ENCODE results near the gene DTNB.

DTNB gene

DNA sequence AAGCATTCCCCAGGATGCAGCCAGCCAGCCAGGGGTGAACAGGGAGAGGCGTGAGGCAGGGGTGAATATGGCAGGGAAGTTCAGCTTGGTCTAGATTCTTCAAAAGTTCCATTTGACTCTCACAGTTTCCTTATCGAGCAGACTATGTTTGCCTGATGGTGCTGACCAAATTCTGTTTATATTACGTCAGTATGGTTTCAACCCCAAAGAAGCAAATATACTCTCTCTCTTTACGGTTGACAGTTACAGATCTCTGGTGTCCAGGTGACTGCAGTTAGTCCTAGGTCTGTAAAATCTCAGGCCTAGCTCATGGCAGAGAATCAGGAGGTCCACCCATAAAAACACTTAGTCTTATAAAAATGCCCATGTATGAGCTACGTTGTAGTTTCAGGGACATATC, 293.4 kb downstream of the DTNB start:
- DNase-seq = no peak

DNA sequence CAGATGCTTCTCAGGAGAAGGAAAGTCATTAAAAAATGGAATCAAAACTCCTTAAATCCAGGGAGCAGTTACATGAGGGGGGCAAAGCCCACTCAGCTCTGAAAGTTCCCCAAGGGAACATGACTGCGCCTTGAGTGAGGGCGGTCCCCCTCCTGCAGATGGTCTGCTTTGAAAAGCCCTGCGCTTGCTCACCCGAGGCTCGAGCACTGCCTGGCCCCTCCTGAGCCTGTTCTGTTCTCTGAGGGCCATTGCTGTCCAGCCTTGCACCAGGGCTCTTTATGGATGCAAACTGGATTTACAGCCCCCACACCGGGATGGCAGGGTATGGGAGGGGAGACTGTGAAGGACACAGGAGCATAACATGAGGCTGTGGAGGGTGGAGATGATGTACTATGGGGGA, 293.8 kb downstream of the DTNB start:
- no peak for DNase-seq

DNA sequence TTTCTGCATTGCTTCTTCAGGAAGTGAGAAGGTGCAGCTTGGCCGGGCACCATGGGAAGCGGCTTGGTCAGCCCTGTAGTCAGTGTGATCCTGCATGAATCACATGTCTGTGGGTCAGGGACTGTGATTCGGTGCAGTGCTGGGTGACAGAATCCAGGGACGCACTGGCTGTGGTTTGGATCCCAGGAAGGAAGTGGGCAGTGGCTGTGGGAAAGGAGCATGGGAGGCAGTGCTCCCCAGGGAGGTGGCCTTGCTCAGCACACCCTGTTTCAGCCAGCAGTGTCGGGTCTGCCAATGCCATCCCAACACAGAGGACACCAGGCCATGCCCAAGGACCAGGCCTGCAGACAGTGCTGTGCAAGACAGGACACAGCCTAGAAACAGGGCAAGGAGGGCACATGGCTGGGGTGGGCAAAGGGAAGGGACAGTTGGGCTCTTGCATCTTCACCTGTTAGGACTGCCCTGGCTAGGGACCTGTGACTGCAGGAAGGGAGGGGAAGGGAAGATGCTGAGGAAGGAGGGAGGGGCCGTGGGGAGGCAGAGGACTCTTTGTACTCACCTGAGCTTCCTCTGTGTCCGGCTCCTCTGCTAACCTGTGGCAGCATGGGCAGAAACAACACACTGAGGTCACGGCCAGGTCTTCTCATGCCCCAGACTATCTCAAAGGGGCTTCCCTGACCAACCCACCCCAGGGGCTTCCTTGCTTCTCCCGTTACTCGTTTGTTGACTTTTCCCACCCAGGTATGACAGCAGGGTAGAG, 294.5 kb downstream of the DTNB start:
- no peak for DNase-seq

DNA sequence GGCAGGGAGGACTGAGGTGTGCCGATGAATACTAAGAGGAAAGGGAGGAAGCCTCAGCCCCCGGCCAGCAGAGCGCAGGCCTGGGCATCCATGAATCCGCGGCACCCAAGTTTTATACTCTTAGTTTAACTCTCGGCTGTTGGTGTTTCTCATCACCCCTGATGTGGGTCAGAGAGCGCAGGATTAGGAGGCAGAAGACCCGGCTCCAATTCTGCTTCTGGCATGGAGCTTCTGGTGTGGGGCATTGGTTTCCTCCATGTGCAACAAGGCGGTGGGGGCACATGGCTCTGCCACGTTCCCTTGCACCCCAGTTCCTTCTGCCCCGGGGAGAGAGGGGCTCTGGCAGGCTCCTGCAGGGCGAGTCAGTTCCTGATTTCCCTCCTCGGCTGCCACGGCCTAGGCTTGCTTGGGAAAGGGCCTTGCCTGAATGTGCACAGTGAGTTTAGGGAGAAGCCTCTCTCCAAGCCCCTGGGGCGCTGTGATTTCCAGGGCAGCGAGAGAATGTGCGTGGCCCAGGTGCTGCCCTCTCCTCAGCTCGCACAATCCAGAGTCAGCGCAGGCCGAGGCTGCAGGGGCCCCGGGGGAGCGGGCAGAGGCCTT, 295.5 kb downstream of the DTNB start:
- DNase-seq = no peak

DNA sequence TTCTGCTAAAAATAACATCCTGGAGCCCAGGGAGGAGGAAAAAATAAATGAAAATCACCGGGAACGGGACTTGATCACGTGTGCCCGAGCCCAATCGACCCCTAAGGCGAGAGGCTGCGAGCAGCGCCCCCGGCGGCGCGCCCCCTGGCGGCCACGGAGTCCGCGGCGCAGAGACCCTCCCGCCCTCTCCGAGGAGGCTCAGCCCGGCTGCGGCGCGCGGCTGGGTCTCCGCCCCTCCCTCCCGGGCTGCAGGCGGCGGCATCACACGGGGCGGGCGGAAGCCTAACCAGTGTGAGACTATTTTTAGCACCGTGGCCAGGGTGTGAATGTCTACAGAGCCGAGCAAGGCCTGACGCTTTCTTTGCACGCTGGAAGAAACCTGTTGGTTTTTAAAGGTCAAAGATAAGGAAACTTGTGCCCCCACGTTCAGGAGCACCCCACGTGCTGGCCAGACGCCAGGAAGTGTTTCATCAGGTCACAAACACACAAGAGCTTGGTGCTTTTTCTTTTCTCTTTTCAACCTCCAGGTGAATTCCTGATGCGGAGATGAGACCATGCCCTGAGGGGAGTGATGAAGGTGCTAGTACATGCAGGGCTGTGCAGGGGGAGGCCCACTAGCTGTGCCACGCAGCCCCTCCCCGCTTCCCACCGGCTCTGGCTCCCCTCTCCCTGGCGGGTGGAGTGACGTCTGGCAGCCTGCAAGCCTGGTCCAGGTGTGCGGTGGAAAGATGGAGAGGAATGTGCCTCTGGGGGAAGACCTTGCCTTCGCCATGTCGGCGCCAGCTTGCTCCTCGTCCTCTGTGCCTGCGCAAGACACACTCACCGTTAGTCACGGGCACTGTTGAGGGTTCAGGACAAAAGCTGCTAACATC, 296.4 kb downstream of the DTNB start:
- peak; percentile 94 for DNase-seq

DNA sequence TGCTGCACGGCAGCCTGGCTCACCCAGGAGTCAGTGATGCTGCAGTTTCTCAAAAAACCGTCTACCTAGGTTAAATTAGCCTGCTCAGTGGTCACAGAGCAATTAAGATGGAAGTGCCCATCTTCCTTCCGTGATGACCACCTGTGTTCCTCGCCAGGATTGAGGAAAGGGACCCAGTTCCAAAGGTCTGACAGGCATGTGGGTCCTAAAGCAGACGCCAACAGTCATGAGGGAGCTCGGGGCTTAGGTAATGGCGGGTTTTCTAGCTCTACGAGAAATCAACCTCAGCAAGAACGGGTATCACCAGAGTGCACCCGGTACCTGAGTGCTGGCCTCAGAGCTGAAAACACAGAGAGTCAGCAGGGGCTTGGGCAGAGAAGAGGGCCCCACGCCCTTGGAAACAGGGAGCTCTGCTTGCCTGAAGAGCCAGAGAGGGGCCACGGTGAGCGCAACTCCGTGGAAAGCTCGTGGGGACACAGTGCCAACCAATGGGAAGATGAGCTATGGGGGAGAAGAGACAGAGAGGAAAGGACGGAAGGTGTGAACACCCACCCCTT, 297.3 kb downstream of the DTNB start:
- DNase-seq = no peak

DNA sequence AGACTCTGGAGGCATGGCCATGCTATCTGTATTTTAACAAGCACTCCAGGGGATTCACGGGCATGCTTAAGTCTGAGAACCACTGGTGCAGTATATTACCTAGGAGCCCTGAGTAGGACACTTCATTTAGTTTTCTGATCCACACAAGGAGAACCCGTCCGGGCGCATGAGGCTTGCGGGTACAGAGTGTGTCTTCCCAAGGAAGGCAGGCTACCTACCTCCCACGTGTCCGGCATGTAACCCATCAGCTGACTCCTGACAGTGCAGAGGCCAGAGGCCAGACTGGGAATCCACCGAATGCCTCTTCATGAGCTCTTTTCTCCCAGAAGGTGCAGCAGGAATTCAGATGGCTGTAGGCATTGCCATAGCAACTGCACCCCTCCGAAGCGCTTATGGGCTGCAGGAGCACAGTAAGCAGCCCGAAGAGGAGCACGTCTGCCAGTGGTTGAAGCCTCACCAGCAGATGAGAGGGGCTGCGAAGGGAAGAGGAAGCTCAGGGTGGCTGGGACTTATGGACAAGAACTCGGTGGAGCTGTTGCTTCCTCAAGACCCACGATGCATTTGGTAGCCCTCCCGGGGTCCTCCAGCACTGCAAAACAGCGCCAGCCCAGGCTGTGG, 297.9 kb downstream of the DTNB start:
- DNase-seq = no peak

DNA sequence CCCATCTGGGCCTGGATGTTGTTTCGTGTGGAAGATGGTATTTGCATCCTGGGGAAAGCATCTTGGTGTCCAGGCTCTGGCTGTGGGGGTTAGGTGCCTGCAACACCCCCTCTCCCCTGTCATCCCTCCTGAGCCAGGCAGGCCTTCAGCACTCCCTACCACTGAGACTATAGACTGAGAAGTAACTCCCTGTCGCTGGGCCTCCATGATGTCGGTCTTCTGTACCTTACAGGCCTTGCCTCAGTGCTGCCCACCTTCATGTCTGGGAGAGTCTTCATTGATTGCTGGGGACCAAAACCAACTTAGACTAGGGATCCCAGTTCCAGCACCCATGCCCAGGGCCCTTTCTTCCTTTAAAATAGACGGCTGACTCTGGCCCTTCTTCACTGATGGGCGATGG, 298.6 kb downstream of the DTNB start:
- no peak for DNase-seq

DNA sequence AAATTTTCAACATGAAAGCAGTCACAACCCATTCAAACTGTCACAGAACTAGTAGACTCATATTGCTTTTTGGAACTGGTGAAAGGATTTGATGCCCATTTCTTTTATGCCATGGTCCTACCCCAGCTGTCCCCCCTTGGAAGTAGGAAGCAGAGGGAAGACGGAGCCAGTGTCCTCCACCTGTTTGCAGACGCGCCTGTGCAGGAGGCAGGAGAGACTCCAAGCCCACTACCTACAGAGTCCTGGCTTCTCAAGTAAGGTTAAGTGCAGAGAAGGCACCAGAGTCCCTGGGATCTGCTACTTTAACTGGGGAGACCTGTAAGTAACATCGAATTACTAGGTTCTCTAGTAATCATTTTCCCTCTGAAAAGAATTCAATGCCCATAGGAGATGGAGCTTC, 299.0 kb downstream of the DTNB start:
- DNase-seq = no peak

DNA sequence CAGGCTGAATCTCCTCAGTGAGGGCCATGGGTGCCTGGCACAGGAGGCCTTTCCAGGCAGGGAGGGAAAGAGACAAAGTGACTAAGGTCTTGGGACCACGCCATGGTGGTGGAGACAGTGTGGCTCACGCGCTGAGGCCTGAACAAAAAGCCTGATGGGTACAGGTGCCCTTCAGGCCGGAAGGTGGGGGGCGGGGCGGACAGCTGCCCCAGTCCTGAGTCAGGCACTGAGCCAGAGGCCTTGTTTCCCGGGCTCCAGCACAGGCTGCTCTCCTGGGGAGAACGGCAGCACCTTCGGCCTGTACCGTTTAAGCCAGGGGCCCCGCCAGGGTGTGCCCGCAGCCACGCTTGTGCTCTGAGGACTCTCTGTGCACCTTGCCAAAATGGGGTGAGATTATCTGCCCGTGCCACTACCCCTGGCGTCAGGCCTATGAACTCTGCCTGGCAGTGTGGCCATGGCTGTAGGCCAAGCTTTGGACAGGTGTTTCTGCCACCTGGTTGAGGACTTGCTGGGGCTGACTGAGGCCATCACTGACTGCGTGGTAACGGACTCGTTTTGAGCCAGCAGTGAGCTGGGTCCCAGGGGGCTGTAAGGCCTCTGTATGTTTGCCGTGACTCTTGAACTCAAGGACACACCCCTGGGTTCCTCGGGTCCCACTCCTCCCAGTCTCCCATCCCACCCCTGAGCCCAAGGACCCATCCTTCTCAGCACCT, 300.0 kb downstream of the DTNB start:
- DNase-seq = no peak

DNA sequence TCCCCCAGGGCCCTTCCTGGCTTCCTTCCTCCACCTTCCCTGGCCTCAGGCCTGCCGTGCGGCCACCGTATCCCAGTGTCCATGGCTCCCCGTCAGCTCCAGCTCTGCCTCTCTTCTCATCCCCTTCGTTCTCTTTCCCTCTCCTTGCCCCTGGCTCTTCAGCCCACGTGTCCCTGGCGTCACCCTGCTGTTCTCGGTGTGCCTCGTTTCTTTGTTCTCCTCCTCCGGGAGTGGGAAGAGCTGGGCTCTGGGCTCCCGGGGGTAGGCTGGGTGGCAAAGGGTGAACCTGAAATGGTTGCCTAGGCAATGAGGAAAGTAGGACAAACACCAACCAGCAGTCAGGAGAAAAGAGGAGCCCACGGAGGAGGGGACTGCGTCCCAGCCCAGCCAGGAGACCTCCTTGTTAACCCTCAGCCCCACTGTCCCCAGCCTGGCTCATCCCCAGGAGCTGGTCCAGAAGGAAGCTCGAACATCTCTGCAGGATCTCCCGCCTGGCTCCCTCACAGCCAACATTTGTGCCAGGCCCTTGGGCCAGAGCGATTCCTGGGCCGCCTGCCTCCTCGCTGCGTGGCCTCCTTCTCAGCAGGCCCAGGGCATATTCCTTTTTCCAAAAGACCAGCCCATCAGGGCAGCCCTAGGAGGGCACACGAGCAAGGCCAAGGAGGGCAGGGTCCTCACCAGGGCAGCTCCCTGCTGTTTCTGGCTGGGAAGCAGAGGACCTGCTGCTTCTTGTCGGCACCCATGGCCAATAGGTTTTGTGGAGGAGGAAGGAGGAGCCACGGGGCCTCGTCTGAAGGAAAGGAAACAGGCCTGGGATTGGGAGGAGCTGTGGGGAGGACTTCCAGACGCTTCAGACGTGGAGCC, 300.7 kb downstream of the DTNB start:
- DNase-seq = no peak

DNA sequence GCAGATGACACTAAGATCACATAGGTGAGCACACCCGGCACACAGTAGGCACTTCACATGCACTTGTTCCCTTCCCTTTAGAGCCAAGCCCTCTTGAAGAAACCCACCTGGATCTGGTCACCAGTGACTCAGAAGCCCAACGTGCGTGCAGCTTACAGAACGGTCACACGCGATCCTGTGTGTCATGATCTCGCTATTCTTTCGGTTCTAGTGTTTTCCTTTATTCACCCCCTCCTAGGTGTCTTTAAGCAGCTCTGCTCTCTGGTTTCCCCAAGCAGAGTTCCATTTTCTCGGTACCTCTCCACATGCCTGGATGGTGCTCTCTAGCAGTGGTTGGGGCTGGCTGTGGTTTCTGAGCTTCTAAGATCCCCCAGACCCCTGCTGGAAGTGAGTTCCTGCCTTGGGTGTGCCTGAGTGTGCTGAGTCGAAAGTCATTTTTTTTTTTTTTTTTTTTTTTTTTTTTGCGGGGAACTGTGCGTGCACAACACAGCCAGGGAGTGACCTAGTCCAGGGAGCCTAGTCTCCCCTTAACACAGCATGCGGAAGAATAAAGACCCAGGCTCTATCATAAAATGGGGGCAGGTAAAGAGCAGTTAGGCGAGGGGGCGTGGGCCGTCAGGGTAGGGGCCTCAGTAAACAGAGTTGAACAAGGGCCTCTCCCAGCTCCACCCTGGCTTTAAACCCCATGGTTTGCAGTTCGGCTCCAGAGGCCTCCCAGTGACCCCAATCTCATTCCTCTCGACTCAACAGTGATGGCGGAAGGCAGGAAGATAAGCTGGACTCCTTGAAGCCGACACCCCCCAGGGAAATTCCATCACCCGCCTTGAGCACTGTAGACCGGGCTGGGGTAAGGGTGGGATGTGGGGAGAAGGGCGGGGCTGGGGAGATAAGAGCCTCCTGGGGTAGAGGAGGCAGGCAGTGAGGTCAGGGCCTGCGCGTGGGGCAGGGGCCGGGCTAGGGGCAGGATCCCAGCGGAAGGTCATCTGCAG, 301.8 kb downstream of the DTNB start:
- DNase-seq = no peak

DNA sequence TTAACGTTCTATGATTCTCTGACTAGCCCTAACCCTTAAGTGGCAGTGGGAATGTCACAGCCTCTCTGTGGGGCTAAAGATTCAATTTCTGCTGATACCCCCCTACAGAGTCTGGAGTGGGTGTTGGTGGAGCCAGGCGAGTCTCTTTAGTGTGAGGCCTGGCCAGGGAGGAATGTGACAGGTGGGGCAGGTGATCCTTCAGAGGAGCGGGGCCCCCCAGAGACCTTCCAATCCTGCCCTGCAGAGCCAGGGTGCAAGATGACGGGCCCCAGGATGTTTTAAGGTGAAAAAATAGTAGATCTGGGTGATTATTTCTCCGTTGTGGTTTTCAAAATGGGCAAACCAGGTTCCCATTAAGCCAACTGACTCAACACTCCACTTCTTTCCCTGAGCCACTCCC, 303.5 kb downstream of the DTNB start:
- no peak for DNase-seq

DNA sequence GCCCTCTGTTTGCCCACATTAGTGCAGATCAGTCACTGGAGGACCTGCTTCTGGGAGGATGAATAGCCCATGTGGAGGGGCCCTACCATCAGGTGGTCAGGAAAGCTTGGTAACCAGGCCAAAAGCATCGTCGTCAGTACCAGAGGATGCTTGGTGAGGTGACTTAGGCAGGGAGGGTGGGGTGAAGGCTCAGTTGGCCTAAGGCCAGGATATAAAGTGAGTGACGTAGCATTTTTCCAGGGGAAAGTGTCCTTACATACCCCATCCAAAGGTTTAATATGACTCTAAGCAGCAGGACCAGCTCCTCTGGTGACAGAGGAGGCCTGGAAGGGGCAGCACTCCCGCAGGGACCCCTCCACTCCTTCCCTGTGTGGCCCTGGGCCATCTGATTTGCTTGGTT, 303.9 kb downstream of the DTNB start:
- DNase-seq = no peak

DNA sequence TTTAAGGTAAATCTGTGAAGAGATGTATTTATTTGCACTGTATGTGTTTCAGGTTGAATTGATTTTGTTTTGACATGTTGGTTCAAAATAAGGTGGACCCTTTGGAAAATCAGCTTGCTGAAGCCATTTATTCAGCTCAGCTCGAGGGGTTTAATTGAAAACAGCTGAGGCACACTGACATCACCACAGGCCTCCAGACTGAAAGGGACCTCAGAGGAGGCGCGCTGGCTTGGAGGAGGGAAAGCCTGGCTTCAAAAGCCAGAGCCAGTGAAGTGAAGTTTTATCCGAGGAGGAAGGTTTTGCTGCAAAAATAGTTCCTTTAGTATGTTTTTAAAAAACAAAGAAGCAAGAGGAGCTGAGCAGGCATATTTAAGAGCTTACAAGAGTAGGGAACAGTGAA, 304.7 kb downstream of the DTNB start:
- peak; percentile 81 for DNase-seq

DNA sequence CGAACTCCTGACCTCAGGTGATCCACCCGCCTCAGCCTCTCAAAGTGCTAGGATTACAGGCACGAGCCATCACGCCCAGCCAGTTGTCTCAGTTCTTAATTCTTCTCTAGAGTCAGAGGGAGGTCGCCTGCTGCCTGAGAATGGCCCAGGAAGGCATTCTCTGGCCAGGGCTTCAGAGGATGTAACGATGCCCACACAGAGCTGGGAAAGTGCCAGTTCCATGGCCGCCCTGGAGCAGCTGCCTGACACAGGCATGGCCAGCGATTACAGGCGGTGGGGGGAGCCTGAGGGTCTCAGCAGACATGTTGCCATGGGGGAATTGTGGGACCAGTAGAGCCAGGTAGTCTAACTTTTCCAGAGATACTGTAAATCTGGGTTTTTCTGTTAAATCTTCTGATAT, 306.1 kb downstream of the DTNB start:
- peak; percentile 62 for DNase-seq

DNA sequence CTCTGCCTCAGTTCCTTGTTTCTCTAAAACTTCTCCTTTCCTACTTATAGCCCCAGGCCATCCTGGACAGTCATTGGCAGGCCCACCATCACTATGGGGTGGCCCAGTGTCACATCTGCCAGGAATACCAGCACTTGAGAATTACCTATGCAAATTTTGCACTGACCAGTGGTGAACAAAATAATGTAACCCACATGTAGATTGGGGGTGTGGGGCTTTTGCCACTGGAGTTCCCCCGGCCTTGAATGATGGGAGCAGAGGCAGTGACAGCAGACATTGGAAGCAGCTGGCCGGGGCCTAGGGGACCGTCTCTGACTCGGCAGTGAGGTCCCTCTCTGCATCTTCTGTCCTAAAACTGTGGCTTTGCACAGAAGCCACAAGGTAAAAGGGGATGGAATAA, 306.7 kb downstream of the DTNB start:
- no peak for DNase-seq

DNA sequence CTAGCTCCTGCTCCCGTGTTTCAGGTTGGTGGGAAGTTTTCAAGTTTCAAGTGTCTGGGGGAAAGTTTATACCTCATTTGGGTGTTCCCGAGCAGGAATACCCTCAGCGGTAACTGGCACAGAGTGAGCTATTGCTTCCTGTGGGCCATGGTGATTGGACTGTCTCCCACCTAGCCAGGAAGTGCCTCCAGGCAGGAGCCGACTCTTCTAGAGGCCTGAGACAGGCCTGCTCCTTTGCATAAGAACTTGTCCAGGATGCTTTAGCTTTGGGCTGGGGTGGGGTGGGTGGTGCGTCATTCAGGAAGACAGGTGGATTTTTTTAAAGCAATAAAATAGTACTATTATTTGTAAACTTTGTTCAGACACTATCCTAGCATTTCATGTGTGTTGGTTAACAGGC, 308.1 kb downstream of the DTNB start:
- DNase-seq = no peak

DNA sequence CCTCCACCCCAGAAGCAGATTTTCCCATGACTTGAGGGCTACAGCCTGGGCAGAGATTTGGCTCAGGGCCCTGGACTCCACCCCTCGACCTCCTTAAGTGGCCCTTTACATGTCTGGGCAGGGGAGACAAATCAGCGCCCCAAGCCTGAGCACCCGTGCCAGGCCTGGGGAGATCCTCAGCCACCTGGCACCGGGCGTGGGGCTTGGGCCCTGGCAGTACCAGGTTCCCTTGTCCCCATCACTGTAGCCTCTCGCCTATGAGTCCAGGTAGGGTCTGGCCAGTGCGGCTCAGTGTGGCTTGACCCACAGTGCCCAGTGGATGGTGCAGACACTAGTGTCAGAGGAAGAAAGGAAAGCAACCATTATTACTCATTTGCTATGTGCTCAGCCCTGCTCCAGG, 309.6 kb downstream of the DTNB start:
- no peak for DNase-seq
